SK-N-SH (cell line): ENCODE results near the gene CCDC187. TPM values are rescaled to one million over a fixed set of nuclear protein-coding genes. Genes with fewer than 3 reads are reported as not detected.

Source experiments
- CTCF ChIA-PET: fragments of 300-600, 350-600 bp; formaldehyde crosslinking; extraction: SDS; loops from one replicate; lab custom pipeline; 2021; lab: Yijun Ruan, JAX
- POLR2A ChIA-PET: fragments of 350-600 bp; sonication (Branson Sonifier 250); formaldehyde crosslinking; extraction: SDS; loops from one replicate; lab custom pipeline; 2020; ENCODE audit warnings: antibody characterized with exemption, inconsistent platforms; lab: Yijun Ruan, JAX
- DNase-seq: peaks from one replicate; pipeline ENCODE4 v3.0.0; 2012
- H2AFZ ChIP-seq: fragments of 200-600 bp; sonication (generic); 2 replicates; pipeline ENCODE4 v1.8.1; 2016; ENCODE audit warnings: antibody characterized with exemption, mild to moderate bottlenecking, low read depth
- H3F3A ChIP-seq: fragments of 200-600 bp; sonication (generic); replicated peaks from 2 replicates; pipeline ENCODE3; 2016; ENCODE audit warnings: antibody characterized with exemption, mild to moderate bottlenecking; ENCODE audit not compliant: insufficient read depth
- H3K27ac ChIP-seq, 2 experiments: fragments of 200-500 bp in 1 of 2; fragments of 200-600 bp in 1 of 2; sonication (Bioruptor generic) in 1 of 2; sonication (generic), shearing (Covaris generic) in 1 of 2; 2 replicates each; pipeline versions ENCODE4 v1.5.1 to v1.6.1; 2014 to 2016; ENCODE audit warnings: low read depth in 2 of 2, inconsistent platforms in 1 of 2, low read length in 1 of 2, mild to moderate bottlenecking in 1 of 2, mixed read lengths in 1 of 2
- H3K27me3 ChIP-seq: fragments of 200-600 bp; sonication (generic), shearing (Covaris generic); 2 replicates; pipeline ENCODE4 v1.6.1; 2016; ENCODE audit warnings: mixed run types; ENCODE audit not compliant: insufficient read depth
- H3K36me3 ChIP-seq, 2 experiments: fragments of 200-500 bp in 1 of 2; fragments of 200-600 bp in 1 of 2; sonication (Bioruptor generic) in 1 of 2; sonication (generic) in 1 of 2; replicated peaks in 1 of 2; 2 replicates each; pipeline versions ENCODE3 to v1.5.1; 2014 to 2016; ENCODE audit warnings: low read length in 1 of 2, mild to moderate bottlenecking in 1 of 2; ENCODE audit not compliant: insufficient read depth in 2 of 2, control insufficient read depth in 1 of 2
- H3K4me1 ChIP-seq, 2 experiments: fragments of 200-500 bp in 1 of 2; fragments of 200-600 bp in 1 of 2; sonication (Bioruptor generic) in 1 of 2; sonication (generic), shearing (Covaris generic) in 1 of 2; 2 replicates each; pipeline versions ENCODE4 v1.5.1 to v1.6.1; 2014 to 2016; ENCODE audit warnings: low read depth in 1 of 2, low read length in 1 of 2, mixed run types in 1 of 2; ENCODE audit not compliant: insufficient read depth in 2 of 2, control insufficient read depth in 1 of 2
- H3K4me2 ChIP-seq: fragments of 200-600 bp; sonication (generic), shearing (Covaris generic); 2 replicates; pipeline ENCODE4 v1.6.1; 2017; ENCODE audit warnings: mixed run types
- H3K4me3 ChIP-seq, 2 experiments: fragments of 200-500 bp in 1 of 2; fragments of 200-600 bp in 1 of 2; sonication (Bioruptor generic) in 1 of 2; sonication (generic), shearing (Covaris generic) in 1 of 2; 2 replicates each; pipeline versions ENCODE4 v1.5.1 to v1.8.1; 2014 to 2016; ENCODE audit warnings: low read depth in 2 of 2, inconsistent platforms in 1 of 2, low read length in 1 of 2, mild to moderate bottlenecking in 1 of 2, mixed read lengths in 1 of 2, moderate library complexity in 1 of 2
- H3K79me2 ChIP-seq: fragments of 200-600 bp; sonication (generic); 2 replicates; pipeline ENCODE4 v1.8.1; 2017; ENCODE audit warnings: mild to moderate bottlenecking; ENCODE audit not compliant: insufficient read depth
- H3K9ac ChIP-seq: fragments of 200-600 bp; sonication (generic); 2 replicates; pipeline ENCODE4 v1.6.1; 2017; ENCODE audit warnings: mixed run types
- H3K9me2 ChIP-seq: fragments of 200-600 bp; sonication (generic); 2 replicates; pipeline ENCODE4 v1.6.1; 2017; ENCODE audit warnings: mixed run types
- H3K9me3 ChIP-seq: fragments of 200-600 bp; sonication (generic); 2 replicates; pipeline ENCODE4 v1.6.1; 2017; ENCODE audit warnings: mixed run types, mild to moderate bottlenecking, moderate library complexity
- H4K20me1 ChIP-seq: fragments of 200-600 bp; sonication (generic); 2 replicates; pipeline ENCODE4 v1.6.1; 2017; ENCODE audit warnings: mild to moderate bottlenecking, mixed run types; ENCODE audit not compliant: insufficient read depth
- CHD2 ChIP-seq: fragments of 150-350 bp; IDR thresholded peaks from 2 replicates; pipeline ENCODE4 v1.6.1; 2018; ENCODE audit warnings: low read length; ENCODE audit not compliant: partially characterized antibody
- CTCF ChIP-seq: fragments of 200-600 bp; sonication (generic); IDR thresholded peaks from 2 replicates; pipeline ENCODE4 v1.6.1; 2017; ENCODE audit warnings: antibody characterized with exemption, mild to moderate bottlenecking, moderate library complexity
- ELF1 ChIP-seq: IDR thresholded peaks from 2 replicates; pipeline ENCODE4 v1.4.0; 2012
- EZH2phosphoT487 ChIP-seq: fragments of 200-600 bp; sonication (generic); IDR thresholded peaks from 2 replicates; pipeline ENCODE4 v1.6.1; 2017; ENCODE audit warnings: low read depth, mixed run types, mild to moderate bottlenecking, antibody characterized with exemption, moderate library complexity, borderline replicate concordance
- FOSL2 ChIP-seq: IDR thresholded peaks from 2 replicates; pipeline ENCODE4 v1.4.0; 2012; ENCODE audit warnings: low read depth, mild to moderate bottlenecking, moderate library complexity, borderline replicate concordance
- FOXJ3 ChIP-seq: sonication (generic); formaldehyde crosslinking; IDR thresholded peaks from 2 replicates; pipeline ENCODE4 v1.5.1; 2020; ENCODE audit warnings: mild to moderate bottlenecking, missing genetic modification reagents
- GABPA ChIP-seq: IDR thresholded peaks from 2 replicates; pipeline ENCODE4 v1.4.0; 2012; ENCODE audit warnings: low read depth, mild to moderate bottlenecking
- GATA2 ChIP-seq: sonication (generic); formaldehyde crosslinking; IDR thresholded peaks from 2 replicates; pipeline ENCODE4 v1.5.0; 2020; ENCODE audit warnings: mild to moderate bottlenecking, missing genetic modification reagents
- JUND ChIP-seq: IDR thresholded peaks from 2 replicates; pipeline ENCODE4 v1.4.0; 2012
- MAX ChIP-seq: IDR thresholded peaks from 2 replicates; pipeline ENCODE4 v1.4.0; 2012; ENCODE audit warnings: low read depth
- MEF2A ChIP-seq: IDR thresholded peaks from 2 replicates; pipeline ENCODE4 v1.4.0; 2012; ENCODE audit warnings: low read depth, borderline replicate concordance
- MXI1 ChIP-seq: IDR thresholded peaks from 2 replicates; pipeline ENCODE4 v1.6.1; 2012; ENCODE audit warnings: mild to moderate bottlenecking, low read depth, low read length, improper control_type of control experiment
- NFIC ChIP-seq: IDR thresholded peaks from 2 replicates; pipeline ENCODE4 v1.4.0; 2012; ENCODE audit warnings: borderline replicate concordance
- POLR2AphosphoS5 ChIP-seq: IDR thresholded peaks from 2 replicates; pipeline ENCODE4 v1.6.1; 2012; ENCODE audit warnings: low read depth, low read length
- RFX5 ChIP-seq: IDR thresholded peaks from 2 replicates; pipeline ENCODE4 v1.6.1; 2012; ENCODE audit warnings: mild to moderate bottlenecking, improper control_type of control experiment, low read length
- TAF1 ChIP-seq: IDR thresholded peaks from 2 replicates; pipeline ENCODE4 v1.6.1; 2012; ENCODE audit warnings: low read depth, mild to moderate bottlenecking, low read length, moderate library complexity, borderline replicate concordance
- TCF12 ChIP-seq: IDR thresholded peaks from 2 replicates; pipeline ENCODE4 v1.4.0; 2012
- TEAD4 ChIP-seq: IDR thresholded peaks from 2 replicates; pipeline ENCODE4 v1.4.0; 2012; ENCODE audit warnings: mild to moderate bottlenecking, borderline replicate concordance; ENCODE audit not compliant: insufficient read depth
- YY1 ChIP-seq: IDR thresholded peaks from 2 replicates; pipeline ENCODE4 v1.4.0; 2012; ENCODE audit warnings: low read depth, mild to moderate bottlenecking
- ZBTB33 ChIP-seq: IDR thresholded peaks from 2 replicates; pipeline ENCODE4 v1.4.0; 2012; ENCODE audit warnings: low read depth, borderline replicate concordance
- WGBS: methylation state at CpG from one replicate; pipeline ENCODE4 v1.1.6; 2017; ENCODE audit warnings: low lambda C conversion rate; 5-methylcytosine and 5-hydroxymethylcytosine counted together
- polyA plus RNA-seq, 3 experiments: library from polyadenylated mRNA; depleted of rRNA; stranded (reverse); fragments of >200 nt; gene quantifications; 2 replicates each; pipeline ENCODE4 v1.2.3, GENCODE V29; 2012
- TF ChIP-seq, protein P1 (sequence below): IDR thresholded peaks from 2 replicates; pipeline ENCODE4; 2012
- TF ChIP-seq, protein P2 (sequence below): IDR thresholded peaks from 2 replicates; pipeline ENCODE4 v1.6.1; 2012; ENCODE audit warnings: mild to moderate bottlenecking, low read depth, low read length, moderate library complexity
- TF ChIP-seq, protein P3 (sequence below): IDR thresholded peaks from 2 replicates; pipeline ENCODE4 v1.4.0; 2012; ENCODE audit warnings: low read depth, borderline replicate concordance

Gene CCDC187
- polyA plus RNA-seq, 1 of the 3 experiments (the other 2 are of a cell fraction): not detected

GRCh38 chr9:136326061-136326760 is 22.3 kb upstream of the CCDC187 start:
- peak overlapping the region; percentile 87 to 98 for H3K27ac ChIP-seq
- H3K79me2 ChIP-seq: peaks cover 32% of the 10 kb centered on the region
- no peaks in the 10 kb centered on the region for H3K9me2 ChIP-seq
- POLR2A ChIA-PET: interaction anchor here (0.8 to 1.3 kb wide), 7 partner anchors 20 to 84 kb away, joined by 3 to 5 read pairs (median 4); no protein-coding TSS in a partner anchor
- CTCF ChIA-PET: interaction anchor here (0.7 to 8.1 kb wide), 10 partner anchors 9 to 162 kb away, joined by 3 to 91 read pairs (median 6); partner anchors contain the start of genes CARD9 and DNLZ
- peak; percentile 94 for DNase-seq
- H3K36me3 ChIP-seq: no peaks in the 10 kb centered on the region
- H3K9me3 ChIP-seq: no peaks in the 10 kb centered on the region
- WGBS: 33% methylated on average over 18 of the region's 28 CpGs
- H4K20me1 ChIP-seq: peaks cover 27% of the 10 kb centered on the region
- peaks cover 3% of the 10 kb centered on the region for H3F3A ChIP-seq
- peak overlapping the region; percentile 48 to 84; a peak in 3 of 4 replicates for H3K4me3 ChIP-seq
- peak overlapping the region; percentile 67 for H3K9ac ChIP-seq
- H3K27me3 ChIP-seq: no peaks in the 10 kb centered on the region
- peak overlapping the region; percentile 88 for H2AFZ ChIP-seq
- peaks cover 24 to 50% of the 10 kb centered on the region in 2 experiments for H3K4me1 ChIP-seq
- peak overlapping the region; percentile 90 for H3K4me2 ChIP-seq
- TF ChIP-seq TCF12: peak; percentile 78
- TF ChIP-seq FOXJ3: peak; percentile 55; the same call in 1 of the 2 replicates
- TF ChIP-seq GABPA: no peak
- peak; percentile 91 for TF ChIP-seq MXI1
- TF ChIP-seq ZBTB33: no peak
- no peak for TF ChIP-seq CTCF
- peak; percentile 80 for TF ChIP-seq CHD2
- no peak for TF ChIP-seq TAF1
- no peak for TF ChIP-seq FOSL2
- no peak for TF ChIP-seq MEF2A
- TF ChIP-seq, protein P1, sequence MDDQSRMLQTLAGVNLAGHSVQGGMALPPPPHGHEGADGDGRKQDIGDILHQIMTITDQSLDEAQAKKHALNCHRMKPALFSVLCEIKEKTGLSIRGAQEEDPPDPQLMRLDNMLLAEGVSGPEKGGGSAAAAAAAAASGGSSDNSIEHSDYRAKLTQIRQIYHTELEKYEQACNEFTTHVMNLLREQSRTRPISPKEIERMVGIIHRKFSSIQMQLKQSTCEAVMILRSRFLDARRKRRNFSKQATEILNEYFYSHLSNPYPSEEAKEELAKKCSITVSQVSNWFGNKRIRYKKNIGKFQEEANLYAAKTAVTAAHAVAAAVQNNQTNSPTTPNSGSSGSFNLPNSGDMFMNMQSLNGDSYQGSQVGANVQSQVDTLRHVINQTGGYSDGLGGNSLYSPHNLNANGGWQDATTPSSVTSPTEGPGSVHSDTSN: no peak
- TF ChIP-seq TEAD4: no peak
- TF ChIP-seq NFIC: no peak
- TF ChIP-seq GATA2 (CRISPR knock-in tag): 0 out of 2 replicates have a peak, but pooled peaks have one; percentile 24
- TF ChIP-seq, protein P2, sequence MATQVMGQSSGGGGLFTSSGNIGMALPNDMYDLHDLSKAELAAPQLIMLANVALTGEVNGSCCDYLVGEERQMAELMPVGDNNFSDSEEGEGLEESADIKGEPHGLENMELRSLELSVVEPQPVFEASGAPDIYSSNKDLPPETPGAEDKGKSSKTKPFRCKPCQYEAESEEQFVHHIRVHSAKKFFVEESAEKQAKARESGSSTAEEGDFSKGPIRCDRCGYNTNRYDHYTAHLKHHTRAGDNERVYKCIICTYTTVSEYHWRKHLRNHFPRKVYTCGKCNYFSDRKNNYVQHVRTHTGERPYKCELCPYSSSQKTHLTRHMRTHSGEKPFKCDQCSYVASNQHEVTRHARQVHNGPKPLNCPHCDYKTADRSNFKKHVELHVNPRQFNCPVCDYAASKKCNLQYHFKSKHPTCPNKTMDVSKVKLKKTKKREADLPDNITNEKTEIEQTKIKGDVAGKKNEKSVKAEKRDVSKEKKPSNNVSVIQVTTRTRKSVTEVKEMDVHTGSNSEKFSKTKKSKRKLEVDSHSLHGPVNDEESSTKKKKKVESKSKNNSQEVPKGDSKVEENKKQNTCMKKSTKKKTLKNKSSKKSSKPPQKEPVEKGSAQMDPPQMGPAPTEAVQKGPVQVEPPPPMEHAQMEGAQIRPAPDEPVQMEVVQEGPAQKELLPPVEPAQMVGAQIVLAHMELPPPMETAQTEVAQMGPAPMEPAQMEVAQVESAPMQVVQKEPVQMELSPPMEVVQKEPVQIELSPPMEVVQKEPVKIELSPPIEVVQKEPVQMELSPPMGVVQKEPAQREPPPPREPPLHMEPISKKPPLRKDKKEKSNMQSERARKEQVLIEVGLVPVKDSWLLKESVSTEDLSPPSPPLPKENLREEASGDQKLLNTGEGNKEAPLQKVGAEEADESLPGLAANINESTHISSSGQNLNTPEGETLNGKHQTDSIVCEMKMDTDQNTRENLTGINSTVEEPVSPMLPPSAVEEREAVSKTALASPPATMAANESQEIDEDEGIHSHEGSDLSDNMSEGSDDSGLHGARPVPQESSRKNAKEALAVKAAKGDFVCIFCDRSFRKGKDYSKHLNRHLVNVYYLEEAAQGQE: no peak
- no peak for TF ChIP-seq JUND
- TF ChIP-seq, protein P3, sequence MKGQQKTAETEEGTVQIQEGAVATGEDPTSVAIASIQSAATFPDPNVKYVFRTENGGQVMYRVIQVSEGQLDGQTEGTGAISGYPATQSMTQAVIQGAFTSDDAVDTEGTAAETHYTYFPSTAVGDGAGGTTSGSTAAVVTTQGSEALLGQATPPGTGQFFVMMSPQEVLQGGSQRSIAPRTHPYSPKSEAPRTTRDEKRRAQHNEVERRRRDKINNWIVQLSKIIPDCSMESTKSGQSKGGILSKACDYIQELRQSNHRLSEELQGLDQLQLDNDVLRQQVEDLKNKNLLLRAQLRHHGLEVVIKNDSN: peak; percentile 72; the same call in 1 of the 2 replicates
- TF ChIP-seq MAX: peak; percentile 82
- TF ChIP-seq POLR2AphosphoS5: peak; percentile 38; the same call in 1 of the 2 replicates
- no peak for TF ChIP-seq RFX5
- TF ChIP-seq YY1: no peak
- TF ChIP-seq ELF1: no peak
- TF ChIP-seq EZH2phosphoT487: no peak
